GM21528 (cell line): ENCODE measurements around the gene COL6A3.

Experiments used
- ATAC-seq: cut with Tn5 transposase; IDR thresholded peaks from one replicate; pipeline ENCODE4 v1.9.1; 2021; ENCODE audit warnings: mild to moderate bottlenecking, moderate library complexity; ENCODE audit not compliant: unreplicated experiment, low FRiP score

The COL6A3 gene

DNA sequence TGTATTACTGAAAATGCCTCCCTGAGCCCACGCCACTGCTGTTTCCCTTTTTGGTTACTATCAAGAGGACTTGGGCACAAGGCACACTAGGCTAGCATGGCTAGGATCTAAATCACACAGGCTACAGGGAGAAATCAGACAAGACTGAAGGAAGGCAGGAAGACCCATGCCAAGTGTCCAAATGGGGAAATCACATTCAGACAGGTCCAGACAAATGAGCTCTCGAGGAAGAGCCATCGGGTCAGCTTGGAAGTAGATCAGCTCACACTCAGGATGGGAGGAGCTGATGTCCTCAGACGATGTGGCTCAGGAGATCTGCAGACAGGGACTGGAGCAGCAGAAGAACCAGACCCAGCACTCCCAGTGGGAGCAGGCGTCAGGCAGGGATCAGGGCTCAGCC lies 113.2 kb downstream of the COL6A3 start:
- ATAC-seq: no peak

DNA sequence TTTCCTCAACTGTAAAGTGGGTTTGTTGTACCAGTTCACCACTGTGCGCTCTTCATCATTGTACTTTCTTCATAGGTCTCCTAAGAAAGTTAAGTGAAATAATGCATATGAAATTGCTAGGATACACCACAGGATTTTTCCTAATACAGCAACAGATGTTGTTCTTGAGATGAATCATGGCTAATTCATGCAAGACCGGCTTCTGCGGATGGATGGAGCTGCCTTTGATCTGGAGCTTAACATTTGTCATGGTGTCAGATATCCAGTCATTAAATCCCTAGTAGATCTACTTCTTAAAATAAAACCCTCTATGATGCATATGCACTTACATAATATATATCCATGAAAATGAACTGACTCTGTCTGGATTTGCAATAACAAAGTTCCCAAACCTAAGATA lies 114.1 kb downstream of the COL6A3 start:
- ATAC-seq: no peak

DNA sequence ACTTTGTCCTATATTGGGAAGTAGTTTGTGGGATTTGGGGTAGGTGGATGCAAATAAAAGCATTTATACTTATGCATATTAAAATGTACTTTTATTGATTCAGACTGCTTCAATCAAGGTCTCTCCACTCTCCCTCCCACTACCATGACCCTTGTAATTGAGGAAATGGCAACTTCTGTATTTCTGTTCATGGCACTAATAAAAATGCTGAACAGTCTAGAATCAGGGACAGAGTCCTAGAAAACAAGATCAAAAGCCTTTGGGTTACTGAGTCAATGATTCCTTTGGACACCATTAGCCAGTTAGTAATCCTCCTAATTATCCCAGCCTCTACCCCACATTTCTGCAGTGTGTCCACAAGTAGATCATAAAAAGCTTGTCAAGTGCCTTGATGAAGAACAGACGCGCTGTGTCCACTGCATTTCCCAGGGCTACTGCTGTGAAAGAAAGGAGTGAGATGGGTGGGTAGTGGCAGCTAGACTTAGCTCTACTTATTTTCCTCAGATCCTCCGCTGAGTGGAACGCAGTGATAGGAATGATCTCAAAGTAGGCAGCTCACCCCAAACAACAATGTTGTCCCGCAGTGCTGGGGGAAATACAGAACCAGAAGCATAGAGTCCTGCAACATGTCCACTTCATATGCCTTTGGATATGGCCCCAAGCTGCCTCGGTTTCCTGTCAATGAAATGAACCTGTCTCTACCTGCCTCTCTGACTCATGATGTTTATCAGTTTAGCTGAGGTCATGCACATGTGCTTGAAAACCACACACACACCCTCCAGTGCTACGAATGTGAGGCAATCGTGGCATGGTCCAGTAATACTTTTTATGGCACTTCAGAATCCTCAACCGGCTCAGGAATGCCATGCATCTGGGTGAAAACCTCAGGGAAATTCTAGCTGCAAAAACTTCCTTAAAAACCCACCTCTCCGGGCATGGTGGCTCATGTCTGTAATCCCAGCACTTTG lies 115.5 kb downstream of the COL6A3 start:
- no peak for ATAC-seq

DNA sequence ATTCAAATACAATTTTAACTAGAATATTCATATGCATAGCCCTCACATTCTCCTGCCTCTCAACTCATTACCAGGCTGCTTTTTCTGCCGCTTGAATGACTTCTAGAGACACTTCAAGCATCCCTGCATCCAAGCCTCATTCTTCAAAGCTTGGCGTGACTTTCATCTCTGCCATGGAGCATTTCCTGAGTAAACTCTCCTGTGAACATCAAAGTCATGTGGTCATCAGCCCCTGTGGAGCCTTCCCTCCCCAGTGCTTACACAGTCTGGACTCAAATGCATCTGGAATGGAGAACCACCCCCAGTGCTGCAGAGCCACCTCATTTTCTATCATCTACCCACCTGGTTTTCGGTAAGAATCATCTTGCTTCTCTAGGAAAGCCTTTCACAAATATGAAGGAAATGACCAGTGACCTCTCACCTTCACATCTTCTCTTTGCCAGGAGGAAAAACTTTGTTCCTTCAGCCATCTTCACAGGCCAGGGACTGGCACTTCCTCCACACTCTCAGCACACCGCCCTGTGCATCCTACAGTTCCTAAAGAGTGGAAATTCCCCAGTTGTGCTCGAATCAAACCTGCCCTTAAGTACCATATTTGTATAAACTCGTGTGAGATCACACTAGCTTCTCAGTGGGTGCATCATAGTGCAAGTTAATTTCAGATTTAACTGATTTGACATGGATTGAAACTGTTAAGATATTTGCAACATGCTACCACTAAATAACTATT lies 116.4 kb downstream of the COL6A3 start:
- ATAC-seq: no peak

DNA sequence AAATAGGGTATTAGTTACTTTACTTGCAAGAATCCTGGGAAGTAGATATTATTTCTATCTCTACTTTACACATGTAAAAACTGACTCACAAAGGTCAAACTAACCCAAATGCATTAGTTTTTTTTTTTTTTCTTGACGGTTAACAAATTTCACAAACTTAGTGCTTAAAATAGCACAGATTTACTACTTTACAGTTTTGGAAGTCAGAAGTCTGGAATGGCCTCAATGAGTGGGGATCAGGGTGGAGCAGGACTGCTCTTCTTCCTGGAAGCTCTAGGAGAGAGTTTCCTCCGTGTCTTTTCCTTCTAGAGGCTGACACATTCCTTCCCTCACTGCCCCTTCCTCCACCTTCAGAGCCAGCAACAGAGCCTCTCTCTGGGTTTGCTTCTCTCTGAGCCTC lies 117.2 kb downstream of the COL6A3 start:
- ATAC-seq: no peak

DNA sequence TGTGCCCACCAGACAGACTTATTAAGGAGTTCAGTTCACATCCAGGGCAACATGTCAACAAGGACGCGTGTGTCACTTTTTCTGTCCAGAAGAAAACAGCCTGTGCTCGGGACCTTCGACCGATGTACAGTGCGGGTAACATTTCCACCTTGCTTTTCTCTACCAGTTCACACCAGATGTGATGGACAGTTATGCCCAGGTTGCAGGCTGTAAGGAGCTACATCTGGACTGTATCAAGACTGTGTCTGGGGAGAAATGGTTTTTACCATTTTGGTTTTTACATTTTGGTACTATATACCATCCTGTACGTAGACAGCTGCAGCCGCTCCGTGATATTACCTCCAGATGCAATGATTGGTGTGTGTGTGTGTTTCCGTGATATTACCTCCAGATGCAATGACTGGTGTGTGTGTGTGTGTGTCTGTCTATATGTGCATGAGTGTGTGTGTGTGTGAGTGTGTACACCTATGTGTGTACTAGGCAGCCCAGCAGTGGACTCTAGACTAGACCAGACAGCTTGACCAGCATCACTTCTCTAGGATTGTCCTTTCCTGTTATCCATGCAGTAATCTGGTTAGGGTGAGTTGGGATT lies 118.0 kb downstream of the COL6A3 start:
- no peak for ATAC-seq

DNA sequence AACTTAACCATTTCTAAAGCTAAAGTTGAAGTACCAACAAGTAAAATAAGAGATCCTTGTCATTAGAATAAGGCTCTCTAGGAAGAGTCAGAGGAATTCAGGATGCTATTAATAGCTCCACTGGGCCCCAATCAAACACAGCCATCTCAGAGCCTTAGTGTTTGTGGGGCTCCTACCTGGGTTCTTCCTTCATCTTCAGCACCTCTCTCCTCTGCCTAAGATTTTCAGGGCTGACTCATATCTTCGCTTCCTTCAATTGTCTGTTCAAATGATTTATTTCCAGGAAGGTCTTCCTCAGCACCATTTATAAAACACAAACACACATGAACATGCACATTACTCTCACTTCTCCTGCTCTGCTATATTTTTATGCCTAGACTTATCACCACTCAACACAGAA lies 119.5 kb downstream of the COL6A3 start:
- no peak for ATAC-seq

DNA sequence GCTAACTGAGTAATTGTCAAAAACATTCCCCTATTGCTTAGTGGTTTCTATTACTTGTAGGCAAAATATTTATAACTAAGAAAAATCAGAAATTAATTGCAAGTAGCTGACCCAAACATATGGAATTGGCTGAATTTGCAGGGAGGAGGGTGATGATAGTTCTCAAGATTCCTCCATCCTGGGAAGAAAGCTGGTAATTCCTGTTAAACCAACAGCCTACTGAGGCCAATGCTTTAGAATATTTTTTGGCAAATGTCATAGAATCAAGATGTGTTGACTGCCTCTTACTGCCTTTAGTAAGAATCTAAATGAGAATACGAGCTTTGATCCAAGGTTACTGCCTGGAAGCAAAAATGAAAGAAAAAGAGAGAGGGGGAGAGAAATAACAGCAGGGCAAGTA lies 120.0 kb downstream of the COL6A3 start:
- ATAC-seq: no peak

DNA sequence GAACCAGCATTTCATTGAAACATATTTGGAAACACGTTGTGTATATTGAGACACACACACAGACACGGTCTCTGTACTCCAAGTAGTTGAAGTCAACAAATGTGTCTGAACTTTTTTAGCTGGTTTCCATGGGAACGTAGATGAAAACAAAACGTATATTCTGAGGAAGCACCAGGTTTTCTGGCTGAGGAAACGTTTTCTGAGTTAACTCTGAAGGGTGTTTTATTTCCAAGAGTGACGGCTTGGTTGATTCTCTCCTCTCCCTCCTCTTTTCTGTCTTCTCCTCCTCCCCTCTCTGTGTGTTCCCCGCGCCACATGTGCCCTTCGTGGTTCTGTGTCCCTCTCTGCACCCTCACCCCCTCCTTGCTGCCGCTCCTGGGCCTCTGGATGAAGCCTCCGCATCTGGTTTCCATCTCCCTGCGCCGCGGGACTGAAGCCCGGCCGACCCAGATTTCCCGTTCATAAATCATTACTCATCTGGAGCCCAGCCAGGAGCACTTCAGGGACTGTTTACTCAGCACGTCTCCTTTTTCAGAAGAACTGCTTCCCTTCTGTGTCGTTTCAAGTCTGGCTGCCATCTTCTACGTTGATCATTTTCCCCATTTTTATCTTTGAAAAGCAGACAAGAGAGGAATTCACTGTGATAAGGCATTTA lies 122.7 kb downstream of the COL6A3 start:
- no peak for ATAC-seq

DNA sequence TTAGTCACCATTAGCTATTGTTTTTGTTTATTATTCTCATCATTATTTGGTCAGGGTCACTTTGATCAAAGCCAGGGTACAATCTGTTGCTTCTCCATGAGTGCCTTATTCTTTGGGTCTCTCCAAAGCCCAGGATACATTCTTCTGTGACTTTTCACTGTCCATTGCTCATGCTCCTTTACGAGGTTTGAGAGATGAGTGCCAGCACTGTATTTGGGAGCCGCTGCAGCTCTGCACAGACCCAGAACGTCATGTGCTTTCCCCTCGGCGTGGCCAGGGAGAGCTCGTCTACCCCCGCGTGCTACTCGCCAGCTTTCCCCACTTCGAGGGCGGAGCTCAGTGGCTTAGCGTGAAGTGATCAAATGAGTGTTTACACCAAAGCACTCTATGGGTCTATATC lies 123.7 kb downstream of the COL6A3 start:
- no peak for ATAC-seq

DNA sequence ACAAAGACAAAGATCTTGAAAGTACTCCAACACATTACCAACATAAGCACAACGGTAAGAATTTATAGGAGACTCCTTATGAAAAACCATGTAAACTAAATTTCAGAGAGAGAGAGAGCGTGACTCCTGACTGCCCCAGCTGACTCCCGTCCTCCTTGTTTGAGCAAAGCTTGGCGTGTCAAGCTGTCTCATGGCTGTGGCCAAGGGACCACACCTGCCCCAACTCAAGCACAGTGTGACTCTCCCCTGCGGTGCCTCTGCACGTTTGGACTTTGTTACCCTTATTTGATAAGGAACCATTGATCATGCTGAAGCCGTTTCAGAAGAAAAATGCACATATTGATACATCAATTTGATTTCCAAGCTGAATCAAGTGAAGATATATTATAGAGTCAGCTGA lies 124.8 kb downstream of the COL6A3 start:
- no peak for ATAC-seq

DNA sequence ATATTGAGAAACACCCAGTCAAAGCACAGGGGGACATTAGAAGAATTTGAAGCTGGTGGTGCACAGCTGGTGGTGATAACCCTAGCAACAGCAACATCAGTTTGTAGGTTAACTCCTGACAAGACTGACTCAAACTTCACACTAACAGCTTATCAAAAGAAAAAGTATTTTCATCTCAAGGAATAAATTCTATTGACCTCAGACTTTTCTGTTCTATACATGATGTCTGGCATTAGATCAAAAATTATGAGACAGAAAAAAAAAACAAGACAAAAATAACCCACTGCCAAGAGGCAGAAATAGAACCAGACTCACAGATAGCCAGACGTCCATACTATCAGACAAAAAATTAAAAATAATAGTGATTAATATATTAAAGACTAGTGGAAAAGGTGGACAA lies 126.1 kb downstream of the COL6A3 start:
- ATAC-seq: no peak

DNA sequence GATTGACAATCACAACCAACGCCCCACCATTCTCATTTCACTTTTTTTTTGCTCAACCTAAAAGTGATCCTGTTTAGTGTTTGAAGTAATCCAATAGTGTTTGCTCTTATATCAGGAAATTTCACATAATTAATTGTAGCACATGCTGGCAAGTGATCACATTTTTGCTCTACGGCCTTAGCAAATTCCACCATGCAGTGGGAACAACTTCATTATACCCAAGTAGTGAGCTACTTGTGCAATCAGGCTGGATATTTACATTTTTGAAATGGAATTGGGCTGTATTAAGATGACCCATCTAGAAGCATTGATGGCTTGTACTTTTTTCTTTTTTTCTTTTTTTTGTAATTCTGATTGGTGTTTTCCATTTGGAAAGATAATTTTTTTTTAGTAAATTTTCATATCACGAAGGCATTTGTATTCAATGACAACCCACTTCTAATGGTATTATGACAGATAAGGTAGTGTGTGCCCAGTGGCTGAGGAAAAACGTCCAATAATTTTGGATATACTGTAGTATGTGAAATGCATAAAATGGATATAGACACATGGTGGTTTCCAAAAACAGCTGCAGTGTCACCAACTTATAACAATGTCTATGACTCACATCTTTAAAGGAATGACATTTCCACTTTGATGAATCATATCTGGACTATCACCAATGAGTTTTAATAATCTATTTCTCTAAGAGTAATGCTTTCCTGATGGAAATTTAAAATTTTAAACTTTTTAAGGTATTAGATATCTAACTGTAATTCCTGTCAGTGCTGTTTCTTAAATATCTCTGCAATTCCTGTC lies 130.6 kb downstream of the COL6A3 start:
- no peak for ATAC-seq

DNA sequence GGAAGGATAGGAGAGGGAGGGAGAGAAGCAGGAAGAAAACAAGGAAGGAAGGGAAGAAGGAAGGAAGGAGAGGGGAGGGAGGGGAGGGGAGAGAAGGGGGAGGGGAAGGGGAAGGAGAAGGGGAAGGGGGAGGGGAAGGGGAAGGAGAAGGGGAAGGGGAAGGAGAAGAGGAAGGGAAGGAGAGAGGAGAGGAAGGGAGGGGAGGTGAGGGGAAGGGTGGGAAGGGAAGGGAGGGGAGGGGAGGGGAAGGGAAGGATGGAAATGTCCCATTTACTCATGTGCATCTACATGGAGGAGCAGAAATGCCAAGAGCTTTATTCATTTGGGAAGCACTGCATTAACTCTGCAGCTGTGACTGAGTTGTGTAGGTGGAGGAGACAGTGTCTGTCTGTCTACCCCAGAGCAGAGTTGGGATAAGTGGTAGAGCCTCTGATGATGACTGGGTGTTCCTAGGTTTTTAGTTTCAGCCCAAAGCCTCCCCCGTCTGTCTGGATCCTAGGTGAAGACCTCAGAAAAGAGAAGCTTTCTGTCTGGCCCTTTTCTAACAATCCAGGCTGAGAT lies 131.3 kb downstream of the COL6A3 start:
- ATAC-seq: no peak

DNA sequence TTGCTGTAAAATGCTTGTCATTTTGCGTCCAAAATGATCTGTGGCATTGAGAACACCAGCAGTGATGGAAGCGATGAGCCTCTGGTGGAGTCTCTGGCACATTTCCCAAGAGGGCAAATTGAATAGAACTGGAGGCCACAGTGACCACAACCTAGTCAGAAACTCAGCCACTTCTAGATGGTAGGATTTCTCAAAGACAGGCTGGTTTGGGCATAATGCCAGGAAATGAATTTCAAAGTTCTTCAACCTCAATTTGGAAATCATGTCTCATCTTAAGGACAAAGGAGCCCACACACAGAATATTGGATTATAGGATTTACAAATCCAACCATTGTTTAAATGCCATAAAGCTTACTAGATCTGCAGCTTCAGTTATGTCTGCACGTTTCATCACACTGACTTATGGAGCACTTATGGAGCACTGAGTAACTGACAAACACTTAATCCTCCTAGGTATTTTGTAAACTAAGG lies 132.1 kb downstream of the COL6A3 start:
- no peak for ATAC-seq

DNA sequence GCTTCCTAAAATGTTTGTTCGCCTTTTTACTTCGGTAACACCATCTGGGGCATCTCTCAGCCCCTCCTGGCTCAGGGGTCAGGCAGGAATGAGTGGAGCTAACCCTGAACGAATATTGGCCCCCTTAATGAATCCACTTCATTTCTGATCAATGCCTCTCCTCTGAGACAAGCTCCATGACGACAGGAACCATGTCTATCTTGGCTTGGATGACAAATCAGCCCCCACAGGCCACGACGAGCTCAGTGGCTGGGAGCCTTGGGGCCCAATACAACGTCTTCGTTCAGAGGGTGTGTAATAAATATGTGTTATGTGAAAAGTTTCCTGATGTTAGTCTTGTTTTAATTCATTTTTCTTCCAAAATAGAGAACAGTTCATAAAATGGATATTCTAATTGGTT lies 133.0 kb downstream of the COL6A3 start:
- no peak for ATAC-seq

DNA sequence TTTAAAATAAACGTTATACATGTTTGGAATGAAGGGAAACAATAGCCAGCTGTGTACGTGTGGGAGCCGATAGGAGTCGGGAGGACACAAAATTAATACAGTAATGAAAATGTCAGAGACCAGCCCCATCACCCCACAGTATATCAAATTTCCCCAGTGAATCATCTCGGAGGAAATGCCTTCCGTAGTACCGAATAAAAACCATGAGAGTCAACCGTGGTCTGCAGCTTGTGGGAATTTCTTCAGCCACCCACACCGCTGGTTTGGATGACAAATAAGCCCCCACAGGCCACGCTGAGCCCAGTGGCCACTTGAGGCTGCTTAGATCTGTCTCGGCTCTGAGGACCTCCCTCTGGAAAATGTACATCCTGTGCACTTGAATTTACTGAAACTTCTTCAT lies 133.7 kb downstream of the COL6A3 start:
- ATAC-seq: no peak

DNA sequence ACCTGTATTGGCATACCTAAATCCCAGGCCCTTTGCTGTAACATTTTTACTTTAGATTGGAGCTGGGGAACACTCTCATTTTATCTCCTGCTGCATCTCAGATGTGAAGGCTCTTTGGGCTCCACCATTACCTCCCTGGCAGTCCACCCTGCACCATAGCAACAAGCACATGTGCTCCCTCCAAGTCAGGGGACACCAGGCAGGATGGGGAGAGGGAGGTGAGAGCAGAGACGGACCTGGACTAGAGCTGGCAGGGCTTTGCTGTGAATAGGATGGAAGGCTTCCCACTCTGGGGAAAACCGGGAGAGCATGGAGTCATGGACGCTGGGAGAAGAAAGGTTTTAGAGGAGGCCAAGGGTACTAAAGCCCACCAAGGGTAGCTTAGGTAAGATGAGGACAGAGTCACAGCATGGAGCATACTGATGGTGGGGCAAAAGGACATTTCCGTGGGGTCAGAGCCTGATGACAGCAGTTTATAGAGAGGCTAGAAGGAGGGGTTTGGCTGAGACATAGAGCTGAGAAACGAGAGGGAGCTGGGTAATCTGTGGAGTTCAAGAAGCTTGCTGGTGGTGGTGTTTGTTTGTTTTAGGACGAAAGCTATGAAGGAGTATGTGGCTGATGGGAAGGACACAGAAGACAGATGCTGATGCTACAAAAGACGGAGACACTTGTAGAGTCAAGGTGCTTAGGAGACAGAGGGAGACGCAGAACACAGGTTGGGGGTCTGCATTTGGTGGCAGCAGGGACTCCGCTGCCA lies 134.8 kb downstream of the COL6A3 start:
- no peak for ATAC-seq

DNA sequence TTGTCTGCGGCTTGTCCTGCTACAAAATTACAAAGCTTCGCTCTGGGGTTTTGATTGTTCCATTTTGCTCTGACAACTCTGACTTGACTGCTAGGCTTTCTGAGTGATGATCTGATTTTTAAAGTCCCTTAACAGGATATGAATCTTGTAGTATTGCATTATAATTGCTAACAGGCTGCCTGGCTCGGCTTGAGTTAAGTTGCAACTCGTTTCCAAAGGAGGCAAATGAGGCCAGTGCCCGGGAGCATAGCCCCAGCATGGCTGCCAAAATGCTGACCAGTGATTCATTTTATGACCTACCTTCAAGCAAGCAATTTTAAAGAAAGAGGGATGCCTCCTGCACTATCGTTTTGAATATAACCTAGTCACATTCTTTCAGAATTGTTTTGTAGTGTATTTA lies 135.4 kb downstream of the COL6A3 start:
- no peak for ATAC-seq
